ENCODE data around the gene SSTR5.

DNA sequence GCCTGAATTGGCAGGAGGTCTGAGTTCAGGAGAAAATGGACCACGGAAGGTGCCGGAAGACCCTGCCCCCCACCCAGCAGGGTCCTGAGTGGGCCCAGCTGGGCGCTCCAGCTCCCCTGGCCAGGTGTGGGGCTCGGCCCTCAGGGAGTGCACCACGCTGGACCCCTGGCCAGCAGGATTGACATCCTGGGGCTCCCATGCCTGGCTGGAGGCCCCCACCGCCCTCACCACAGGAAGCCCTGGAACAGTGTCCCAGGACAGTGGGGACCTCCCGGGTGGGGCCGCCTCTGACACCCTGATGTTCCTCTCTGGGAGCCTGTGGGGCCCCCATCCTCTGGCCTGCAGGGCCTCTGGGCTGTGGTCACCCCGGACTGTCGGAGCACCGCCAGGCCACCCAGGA, 52.2 kb downstream of the SSTR5 start:
- TF ChIP-seq, protein P1, sequence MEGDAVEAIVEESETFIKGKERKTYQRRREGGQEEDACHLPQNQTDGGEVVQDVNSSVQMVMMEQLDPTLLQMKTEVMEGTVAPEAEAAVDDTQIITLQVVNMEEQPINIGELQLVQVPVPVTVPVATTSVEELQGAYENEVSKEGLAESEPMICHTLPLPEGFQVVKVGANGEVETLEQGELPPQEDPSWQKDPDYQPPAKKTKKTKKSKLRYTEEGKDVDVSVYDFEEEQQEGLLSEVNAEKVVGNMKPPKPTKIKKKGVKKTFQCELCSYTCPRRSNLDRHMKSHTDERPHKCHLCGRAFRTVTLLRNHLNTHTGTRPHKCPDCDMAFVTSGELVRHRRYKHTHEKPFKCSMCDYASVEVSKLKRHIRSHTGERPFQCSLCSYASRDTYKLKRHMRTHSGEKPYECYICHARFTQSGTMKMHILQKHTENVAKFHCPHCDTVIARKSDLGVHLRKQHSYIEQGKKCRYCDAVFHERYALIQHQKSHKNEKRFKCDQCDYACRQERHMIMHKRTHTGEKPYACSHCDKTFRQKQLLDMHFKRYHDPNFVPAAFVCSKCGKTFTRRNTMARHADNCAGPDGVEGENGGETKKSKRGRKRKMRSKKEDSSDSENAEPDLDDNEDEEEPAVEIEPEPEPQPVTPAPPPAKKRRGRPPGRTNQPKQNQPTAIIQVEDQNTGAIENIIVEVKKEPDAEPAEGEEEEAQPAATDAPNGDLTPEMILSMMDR (IDR thresholded peaks at IDR 0.05; ENCODE audit: low read depth, low read length, missing input control): no peak
- TF ChIP-seq EGR1 (IDR thresholded peaks at IDR 0.05; ENCODE audit: low read depth in 2 of 2): no peak
- TF ChIP-seq TAF1 (conservative IDR thresholded peaks at IDR 0.05): no peak

Measured in liver (tissue), 3 donors.